ENCODE data around the gene MMS19.

Gene MMS19

DNA sequence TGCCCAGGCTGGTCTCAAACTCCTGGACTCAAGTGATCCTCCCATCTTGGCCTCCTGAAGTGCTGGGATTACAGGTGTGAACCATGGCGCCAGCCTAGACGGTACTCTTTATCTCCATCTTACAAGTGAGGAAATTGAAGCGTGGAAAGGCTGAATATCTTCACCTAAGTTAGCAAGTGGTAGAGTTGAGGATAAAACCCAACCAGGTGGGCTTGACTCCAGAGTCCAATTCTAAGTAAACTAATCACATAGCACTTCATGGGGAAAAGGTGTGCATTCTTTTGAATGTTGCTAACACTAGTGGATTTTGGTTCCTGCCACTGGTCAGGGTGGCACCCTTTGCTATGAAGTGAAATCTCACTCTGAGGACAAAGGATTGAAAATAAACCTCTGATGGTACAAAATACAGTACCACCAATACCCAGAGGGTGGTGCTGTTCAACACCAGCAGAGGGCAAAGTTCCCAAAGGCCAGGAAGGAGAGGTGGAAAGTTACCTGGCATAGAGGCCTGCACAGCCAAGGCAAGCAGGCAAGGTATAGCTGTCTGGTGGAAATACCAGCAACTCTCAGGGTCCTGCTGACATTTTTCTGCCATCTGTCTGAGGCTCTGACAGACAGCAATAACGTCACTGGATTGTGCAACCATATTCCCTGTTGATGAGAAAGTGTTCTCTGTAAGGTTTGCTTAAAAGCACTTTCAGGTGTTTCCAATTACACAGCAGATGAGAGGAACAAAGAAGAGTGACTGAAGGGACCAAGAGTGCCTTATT lies 34.7 kb downstream of the MMS19 start:
- peak; percentile 65 for DNase-seq

- no peak for DNase-seq
These were observed 35.9 kb downstream of the MMS19 start for GRCh38 chr10:97462309-97462708.

- DNase-seq, result no peak
These were observed 38.3 kb downstream of the MMS19 start for GRCh38 chr10:97459933-97460332.

DNA sequence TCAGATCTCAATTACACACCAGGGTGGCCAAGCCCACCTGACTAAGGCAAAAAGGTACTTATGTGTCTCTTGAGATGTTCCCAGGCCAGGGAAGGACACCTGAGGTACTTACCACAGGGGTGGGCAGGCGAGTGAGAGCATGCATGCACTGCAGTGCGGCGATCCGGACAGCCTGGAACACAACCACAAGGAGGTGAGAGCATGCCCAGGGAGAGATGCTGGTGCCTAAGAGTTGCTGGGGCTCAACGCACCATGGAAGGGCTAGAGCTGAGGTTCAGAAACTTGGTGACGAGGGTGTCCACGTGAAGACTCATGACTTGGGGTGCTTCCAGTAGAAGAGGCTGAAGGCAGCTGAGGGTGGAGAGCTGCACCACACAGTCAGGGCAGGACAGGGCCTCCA lies 39.1 kb downstream of the MMS19 start:
- DNase-seq, result no peak

DNA sequence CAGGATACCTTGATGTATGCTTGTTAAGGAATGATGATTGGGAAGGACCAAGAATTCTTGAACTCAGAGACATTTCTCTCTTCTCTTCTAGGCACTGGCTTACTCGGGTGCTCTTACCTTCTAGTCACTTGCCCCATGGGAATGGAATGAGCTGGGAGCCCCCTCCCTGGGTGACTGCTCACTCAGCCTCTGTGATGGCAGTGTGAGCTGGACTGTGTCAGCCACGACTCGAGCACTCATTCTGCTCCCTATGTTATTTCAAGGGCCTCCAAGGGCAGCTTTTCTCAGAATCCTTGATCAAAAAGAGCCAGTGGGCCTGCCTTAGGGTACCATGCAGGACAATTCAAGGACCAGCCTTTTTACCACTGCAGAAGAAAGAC lies 41.5 kb downstream of the MMS19 start:
- DNase-seq, result no peak

- no peak for DNase-seq
These were observed 42.1 kb downstream of the MMS19 start for GRCh38 chr10:97456034-97456685.

- DNase-seq, result peak; percentile 70
These were observed 43.7 kb downstream of the MMS19 start for GRCh38 chr10:97454330-97455036.

GRCh38 chr10:97452352-97452751 lies 45.9 kb downstream of the MMS19 start:
- DNase-seq, result no peak

DNA sequence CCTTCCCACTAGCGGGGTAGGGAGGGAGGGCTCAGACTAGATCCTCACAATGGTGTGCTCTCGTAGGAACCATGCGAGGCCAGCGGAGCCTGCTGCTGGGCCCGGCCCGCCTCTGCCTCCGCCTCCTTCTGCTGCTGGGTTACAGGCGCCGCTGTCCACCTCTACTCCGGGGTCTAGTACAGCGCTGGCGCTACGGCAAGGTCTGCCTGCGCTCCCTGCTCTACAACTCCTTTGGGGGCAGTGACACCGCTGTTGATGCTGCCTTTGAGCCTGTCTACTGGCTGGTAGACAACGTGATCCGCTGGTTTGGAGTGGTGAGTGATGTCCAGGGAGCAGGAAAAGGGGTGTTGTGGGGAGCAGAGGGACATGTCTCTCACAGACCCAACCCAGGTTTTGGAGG lies 46.6 kb downstream of the MMS19 start:
- DNase-seq, result no peak

GRCh38 chr10:97450828-97451227 lies 47.4 kb downstream of the MMS19 start:
- no peak for DNase-seq

GRCh38 chr10:97445722-97446639 lies 52.2 kb downstream of the MMS19 start, which contains the start of the genes EXOSC1 and ZDHHC16:
Gene EXOSC1, minus strand, starts transcription at chr10:97446006. Its CDS starts 21 bp downstream, at chr10:97445985.
Gene ZDHHC16, plus strand, starts transcription at chr10:97446175. Its CDS starts 5,501 bp downstream, at chr10:97451676.
- DNase-seq, result peak; percentile 93

DNA sequence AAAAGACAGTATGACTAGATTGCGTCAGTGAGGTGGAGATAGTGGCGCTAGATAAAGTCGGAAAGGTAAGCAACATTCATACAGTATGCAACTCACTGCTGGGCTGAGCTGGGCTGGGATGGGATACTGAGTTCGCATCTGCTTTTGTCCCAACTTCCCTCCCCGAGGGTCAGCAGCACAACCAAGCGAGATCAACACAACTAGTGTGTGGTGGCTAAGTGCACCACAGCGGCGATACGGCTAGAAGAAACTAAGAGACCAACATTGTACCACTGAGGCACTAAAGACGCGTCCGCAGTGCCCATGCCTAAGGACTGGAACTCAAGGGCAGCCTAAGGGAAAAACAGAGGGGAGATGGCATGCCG lies 52.9 kb downstream of the MMS19 start:
- no peak for DNase-seq

DNA sequence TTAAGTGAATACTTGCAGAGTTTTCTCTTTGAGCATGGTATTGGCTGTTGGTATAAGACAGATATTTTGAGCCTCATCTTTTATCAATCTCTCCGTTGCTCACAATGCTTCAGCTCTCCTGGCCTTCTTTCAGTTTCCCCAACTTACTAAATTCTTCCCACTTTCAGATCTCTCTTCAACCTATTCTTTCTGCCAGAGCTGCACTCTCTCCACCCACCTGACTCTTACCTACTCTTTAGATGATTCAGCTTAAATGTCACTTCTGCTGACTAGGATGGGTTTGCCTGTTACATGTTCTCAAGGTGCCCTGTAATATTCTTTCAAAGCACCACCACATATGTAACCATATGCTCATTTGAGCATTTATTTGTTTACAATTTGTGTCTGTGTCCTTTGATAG lies 54.0 kb downstream of the MMS19 start:
- DNase-seq, result no peak

GRCh38 chr10:97442277-97442676 lies 55.9 kb downstream of the MMS19 start:
- DNase-seq, result no peak

- no peak for DNase-seq
These were observed 63.0 kb downstream of the MMS19 start for GRCh38 chr10:97435211-97435610.

DNA sequence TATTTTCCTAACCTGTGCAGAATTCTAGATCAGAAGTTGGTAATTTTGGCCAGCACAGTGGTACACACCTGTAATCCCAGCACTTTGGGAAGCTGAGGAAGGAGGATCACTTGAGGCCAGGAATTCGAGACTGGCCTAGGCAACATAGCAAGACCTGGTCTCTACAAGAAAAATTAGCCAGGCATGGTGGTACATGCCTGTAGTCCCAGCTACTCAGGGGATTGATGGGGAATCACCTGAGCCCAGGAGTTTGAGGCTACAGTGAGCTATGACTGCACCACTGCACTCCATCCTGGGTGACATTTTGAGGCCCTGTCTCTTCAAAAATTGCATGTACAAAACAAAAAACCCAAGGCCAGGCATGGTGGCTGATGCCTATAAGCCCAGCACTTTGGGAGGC lies 63.7 kb downstream of the MMS19 start:
- DNase-seq, result no peak

- DNase-seq, result no peak
These were observed 64.2 kb downstream of the MMS19 start for GRCh38 chr10:97434055-97434454.

DNA sequence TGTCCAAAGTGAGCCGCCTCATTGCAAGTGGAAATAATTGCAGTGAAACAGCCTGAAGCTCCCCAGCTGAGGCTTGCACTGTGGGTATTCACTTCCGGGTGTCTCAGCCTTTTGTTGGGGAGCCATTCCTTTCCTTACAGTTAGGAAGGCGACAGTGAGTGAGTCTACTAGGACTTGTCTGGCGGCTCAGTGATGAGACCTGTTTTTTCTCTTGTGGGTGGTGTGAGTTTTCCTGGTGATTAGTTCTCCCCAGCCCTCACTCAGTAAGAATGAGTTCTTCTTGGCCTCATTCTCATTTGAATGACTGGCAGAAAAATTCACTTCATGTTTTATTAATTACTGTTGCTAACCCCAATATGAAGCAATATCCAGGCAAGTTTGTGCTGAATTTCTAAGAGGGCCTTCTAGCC lies 69.6 kb downstream of the MMS19 start:
- no peak for DNase-seq

DNA sequence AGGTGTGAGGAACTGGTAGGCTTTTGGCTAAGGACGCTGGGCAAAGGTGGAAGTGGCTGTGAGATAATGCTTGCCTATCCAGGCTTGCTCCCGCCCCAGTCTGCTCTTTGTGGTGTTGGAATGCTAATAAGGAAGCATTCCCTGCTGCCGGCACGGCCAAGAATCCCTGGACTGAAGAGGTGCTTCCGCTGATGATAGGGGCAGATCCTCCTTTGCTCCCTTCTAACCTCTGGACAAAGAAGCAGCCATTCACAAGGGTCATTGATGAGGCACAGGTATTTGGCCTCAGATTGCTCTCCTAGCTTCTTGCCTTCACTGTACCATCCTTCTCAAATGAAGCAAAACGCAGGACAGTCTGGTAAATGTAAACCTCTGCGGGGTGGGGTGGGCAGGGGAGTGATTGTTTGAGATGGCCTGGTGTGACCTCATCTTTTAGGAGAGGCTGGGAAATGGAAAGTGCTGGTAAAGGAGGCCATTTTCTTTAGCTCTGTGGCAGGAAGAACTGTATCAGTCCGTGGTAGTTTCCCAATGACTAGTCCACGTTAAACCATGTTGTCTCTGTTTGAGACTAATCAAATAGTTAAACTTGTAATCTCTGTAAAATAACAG lies 70.5 kb downstream of the MMS19 start:
- no peak for DNase-seq

DNA sequence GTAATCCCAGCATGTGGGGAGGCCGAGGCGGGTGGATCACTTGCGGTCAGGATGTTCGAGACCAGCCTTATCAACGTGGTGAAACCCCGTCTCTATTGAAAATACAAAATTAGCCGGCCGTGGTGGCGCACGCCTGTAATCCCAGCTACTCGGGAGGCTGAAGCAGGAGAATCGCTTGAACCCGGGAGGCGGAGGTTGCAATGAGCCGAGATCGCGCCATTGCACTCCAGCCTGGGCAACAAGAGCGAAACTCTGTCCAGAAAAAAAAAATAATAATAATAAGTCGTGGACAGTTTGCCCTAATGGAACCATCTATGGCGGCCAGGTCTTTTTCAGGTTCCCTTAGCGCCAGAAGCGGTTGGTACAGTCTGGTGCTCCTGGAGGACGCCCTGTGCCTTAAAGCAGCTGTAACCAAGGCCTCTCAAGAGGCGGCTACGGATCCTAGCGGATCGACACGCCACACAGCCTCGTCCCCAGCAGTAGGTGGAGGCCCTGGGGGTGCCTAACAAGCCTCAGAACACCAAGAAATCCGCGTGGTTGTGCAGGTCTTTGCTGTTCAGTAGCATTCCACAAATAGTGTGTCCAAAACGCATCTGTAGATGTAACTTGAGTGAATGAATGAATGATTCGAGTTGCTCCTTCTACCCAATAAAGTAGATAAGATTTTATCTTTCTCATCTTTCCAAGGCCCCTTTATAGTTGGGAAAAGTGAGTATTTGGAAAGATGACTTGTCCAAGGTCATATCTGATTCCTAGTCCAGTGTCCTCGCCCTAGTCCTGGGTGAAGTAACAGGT lies 71.2 kb downstream of the MMS19 start:
- DNase-seq, result peak; percentile 68

All from activated CD8-positive, alpha-beta memory T cell treated with anti-CD3 and anti-CD28 coated beads for 24 hours (primary cell).